Measurements from ENCODE around the gene WIZ.

GRCh38 chr19:15372891-15373301 lies 76.9 kb downstream of the WIZ start:
- TF ChIP-seq, protein P1, sequence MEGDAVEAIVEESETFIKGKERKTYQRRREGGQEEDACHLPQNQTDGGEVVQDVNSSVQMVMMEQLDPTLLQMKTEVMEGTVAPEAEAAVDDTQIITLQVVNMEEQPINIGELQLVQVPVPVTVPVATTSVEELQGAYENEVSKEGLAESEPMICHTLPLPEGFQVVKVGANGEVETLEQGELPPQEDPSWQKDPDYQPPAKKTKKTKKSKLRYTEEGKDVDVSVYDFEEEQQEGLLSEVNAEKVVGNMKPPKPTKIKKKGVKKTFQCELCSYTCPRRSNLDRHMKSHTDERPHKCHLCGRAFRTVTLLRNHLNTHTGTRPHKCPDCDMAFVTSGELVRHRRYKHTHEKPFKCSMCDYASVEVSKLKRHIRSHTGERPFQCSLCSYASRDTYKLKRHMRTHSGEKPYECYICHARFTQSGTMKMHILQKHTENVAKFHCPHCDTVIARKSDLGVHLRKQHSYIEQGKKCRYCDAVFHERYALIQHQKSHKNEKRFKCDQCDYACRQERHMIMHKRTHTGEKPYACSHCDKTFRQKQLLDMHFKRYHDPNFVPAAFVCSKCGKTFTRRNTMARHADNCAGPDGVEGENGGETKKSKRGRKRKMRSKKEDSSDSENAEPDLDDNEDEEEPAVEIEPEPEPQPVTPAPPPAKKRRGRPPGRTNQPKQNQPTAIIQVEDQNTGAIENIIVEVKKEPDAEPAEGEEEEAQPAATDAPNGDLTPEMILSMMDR (IDR thresholded peaks at IDR 0.05) = no peak
- TF ChIP-seq POLR2A (IDR thresholded peaks at IDR 0.05) = no peak
- TF ChIP-seq EP300 (IDR thresholded peaks at IDR 0.05) = no peak
- TF ChIP-seq POLR2AphosphoS5 (IDR thresholded peaks at IDR 0.05) = no peak
